ENCODE data around the gene PYHIN1. TPM values are rescaled to one million over a fixed set of nuclear protein-coding genes. Genes with fewer than 3 reads are reported as not detected.

Gene PYHIN1
- total and polyA plus RNA-seq, 2 of the 8 experiments (the other 6 are each of a cell fraction or from before 2014, with no cell fraction given) = not detected

GRCh38 chr1:158943059-158943458 is 11.7 kb downstream of the PYHIN1 start (continued):
- no peak for TF ChIP-seq CTCF (IDR thresholded peaks at IDR 0.05; ENCODE audit: control extremely low read depth in 1 of 3, insufficient read depth in 1 of 3, low read depth in 1 of 3, low read length in 3 of 3)
- TF ChIP-seq CHD1 (IDR thresholded peaks at IDR 0.05; ENCODE audit: low read depth, low read length) = no peak
- no peak for TF ChIP-seq SRF (IDR thresholded peaks at IDR 0.05; ENCODE audit: low read depth, low read length)
- no peak for TF ChIP-seq KDM5A (IDR thresholded peaks at IDR 0.05; ENCODE audit: low read length)
- TF ChIP-seq RXRA (IDR thresholded peaks at IDR 0.05; ENCODE audit: insufficient read depth, low read depth, low read length) = no peak
- no peak for TF ChIP-seq SP4 (IDR thresholded peaks at IDR 0.05; ENCODE audit: low read length)

Data from H1 (cell line).